Measurements from ENCODE around the gene CHD6.

DNA sequence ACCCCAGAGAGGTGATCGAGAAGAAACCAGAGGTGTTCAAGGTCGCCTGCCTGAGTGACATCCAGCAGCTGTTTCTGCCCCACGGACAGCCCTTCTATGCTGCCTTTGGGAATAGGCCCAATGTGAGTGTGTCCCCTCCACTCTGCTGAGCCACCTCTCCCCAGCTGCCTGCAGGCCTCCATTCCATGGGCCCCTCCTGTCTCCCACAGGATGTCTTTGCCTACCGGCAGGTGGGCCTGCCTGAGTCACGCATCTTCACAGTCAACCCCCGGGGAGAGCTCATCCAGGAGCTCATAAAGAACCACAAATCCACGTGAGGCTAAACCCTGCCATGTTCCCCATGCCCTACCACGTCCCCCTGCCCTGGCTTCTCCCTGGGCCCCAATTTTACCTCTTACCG lies 259.9 kb downstream of the CHD6 start:
- TF ChIP-seq, protein P1, sequence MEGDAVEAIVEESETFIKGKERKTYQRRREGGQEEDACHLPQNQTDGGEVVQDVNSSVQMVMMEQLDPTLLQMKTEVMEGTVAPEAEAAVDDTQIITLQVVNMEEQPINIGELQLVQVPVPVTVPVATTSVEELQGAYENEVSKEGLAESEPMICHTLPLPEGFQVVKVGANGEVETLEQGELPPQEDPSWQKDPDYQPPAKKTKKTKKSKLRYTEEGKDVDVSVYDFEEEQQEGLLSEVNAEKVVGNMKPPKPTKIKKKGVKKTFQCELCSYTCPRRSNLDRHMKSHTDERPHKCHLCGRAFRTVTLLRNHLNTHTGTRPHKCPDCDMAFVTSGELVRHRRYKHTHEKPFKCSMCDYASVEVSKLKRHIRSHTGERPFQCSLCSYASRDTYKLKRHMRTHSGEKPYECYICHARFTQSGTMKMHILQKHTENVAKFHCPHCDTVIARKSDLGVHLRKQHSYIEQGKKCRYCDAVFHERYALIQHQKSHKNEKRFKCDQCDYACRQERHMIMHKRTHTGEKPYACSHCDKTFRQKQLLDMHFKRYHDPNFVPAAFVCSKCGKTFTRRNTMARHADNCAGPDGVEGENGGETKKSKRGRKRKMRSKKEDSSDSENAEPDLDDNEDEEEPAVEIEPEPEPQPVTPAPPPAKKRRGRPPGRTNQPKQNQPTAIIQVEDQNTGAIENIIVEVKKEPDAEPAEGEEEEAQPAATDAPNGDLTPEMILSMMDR (IDR thresholded peaks at IDR 0.05; ENCODE audit: low read depth, low read length, missing input control) = no peak
- TF ChIP-seq, protein P2, sequence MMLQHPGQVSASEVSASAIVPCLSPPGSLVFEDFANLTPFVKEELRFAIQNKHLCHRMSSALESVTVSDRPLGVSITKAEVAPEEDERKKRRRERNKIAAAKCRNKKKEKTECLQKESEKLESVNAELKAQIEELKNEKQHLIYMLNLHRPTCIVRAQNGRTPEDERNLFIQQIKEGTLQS (IDR thresholded peaks at IDR 0.05) = no peak
- TF ChIP-seq RAD21 (IDR thresholded peaks at IDR 0.05) (no peak), JUND (IDR thresholded peaks at IDR 0.05) (no peak), EGR1 (IDR thresholded peaks at IDR 0.05; ENCODE audit: low read depth in 2 of 2) (no peak), RXRA (IDR thresholded peaks at IDR 0.05) (no peak), YY1 (IDR thresholded peaks at IDR 0.05) (no peak), TAF1 (conservative IDR thresholded peaks at IDR 0.05) (no peak), MAX (IDR thresholded peaks at IDR 0.05) (no peak)
- TF ChIP-seq, protein P3, sequence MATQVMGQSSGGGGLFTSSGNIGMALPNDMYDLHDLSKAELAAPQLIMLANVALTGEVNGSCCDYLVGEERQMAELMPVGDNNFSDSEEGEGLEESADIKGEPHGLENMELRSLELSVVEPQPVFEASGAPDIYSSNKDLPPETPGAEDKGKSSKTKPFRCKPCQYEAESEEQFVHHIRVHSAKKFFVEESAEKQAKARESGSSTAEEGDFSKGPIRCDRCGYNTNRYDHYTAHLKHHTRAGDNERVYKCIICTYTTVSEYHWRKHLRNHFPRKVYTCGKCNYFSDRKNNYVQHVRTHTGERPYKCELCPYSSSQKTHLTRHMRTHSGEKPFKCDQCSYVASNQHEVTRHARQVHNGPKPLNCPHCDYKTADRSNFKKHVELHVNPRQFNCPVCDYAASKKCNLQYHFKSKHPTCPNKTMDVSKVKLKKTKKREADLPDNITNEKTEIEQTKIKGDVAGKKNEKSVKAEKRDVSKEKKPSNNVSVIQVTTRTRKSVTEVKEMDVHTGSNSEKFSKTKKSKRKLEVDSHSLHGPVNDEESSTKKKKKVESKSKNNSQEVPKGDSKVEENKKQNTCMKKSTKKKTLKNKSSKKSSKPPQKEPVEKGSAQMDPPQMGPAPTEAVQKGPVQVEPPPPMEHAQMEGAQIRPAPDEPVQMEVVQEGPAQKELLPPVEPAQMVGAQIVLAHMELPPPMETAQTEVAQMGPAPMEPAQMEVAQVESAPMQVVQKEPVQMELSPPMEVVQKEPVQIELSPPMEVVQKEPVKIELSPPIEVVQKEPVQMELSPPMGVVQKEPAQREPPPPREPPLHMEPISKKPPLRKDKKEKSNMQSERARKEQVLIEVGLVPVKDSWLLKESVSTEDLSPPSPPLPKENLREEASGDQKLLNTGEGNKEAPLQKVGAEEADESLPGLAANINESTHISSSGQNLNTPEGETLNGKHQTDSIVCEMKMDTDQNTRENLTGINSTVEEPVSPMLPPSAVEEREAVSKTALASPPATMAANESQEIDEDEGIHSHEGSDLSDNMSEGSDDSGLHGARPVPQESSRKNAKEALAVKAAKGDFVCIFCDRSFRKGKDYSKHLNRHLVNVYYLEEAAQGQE (IDR thresholded peaks at IDR 0.05) = no peak

Measured in liver (tissue), 3 donors.